ENCODE results near the gene PGC.

DNA sequence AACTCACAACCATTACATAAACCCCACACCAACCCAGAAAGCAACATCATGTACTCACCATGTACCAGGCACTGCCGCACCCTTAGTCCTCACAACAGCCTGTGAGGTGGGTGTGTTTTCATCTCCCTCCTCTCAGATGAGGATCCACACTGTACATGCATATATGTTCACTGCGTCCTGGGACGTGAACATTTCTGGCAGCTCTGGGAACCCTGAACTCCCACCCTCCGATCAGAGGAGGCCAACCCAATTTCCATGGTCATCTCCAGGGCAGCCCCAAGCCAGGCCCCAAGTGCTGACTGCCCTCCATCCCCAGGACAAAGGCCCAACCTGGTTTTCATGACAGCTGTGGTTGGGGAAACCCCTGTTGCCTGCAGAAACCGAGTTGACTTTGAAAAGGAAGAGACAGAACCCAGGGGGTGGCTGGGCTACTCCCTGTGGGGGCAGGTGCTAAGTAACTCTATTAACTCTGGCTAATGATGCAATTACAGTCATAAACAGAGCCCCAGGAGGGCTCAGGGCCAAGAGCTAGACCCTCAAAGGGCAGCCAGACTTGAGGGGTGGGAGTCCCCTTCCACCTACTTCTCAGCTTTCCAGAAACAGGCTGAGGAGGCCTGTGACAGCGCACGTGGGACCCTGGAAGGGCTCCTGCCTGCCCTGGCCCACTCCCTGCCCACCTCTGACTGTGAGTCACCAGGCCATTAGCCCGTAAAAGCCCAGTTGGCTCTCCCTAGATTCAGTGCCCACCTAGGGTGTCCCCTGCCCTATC is 14.4 kb downstream of the PGC start:
- TF ChIP-seq CTCF (IDR thresholded peaks at IDR 0.05; ENCODE audit: low read depth, low read length, poor library complexity, severe bottlenecking): no peak
- TF ChIP-seq EZH2phosphoT487 (IDR thresholded peaks at IDR 0.05; ENCODE audit: borderline replicate concordance, low read length): no peak
